HepG2 (cell line): Measurements from ENCODE around the gene DTD2. TPM values are rescaled to one million over a fixed set of nuclear protein-coding genes. Genes with fewer than 3 reads are reported as not detected.

Source experiments
- AKNA ChIP-seq: sonication (generic); formaldehyde crosslinking; IDR thresholded peaks from 2 replicates; pipeline ENCODE4 v1.4.0; 2020; ENCODE audit warnings: missing genetic modification reagents, borderline replicate concordance
- ARID4A ChIP-seq: sonication (generic); formaldehyde crosslinking; IDR thresholded peaks from 2 replicates; pipeline ENCODE4 v1.5.0; 2020; ENCODE audit warnings: mild to moderate bottlenecking, missing genetic modification reagents, borderline replicate concordance
- ATF6 ChIP-seq: sonication (generic); formaldehyde crosslinking; conservative IDR thresholded peaks from 2 replicates; pipeline ENCODE4 v1.4.0; 2020; ENCODE audit warnings: missing genetic modification reagents
- EP300 ChIP-seq, 3 experiments: sonication (generic) in 1 of 3; formaldehyde crosslinking in 1 of 3; IDR thresholded peaks; 2 replicates each; pipeline versions ENCODE4 v1.5.1 to v1.6.1; 2011 to 2020; ENCODE audit warnings: low read depth in 2 of 3, low read length in 2 of 3, borderline replicate concordance in 1 of 3, improper control_type of control experiment in 1 of 3, mild to moderate bottlenecking in 1 of 3, missing genetic modification reagents in 1 of 3, moderate library complexity in 1 of 3
- KIAA2018 ChIP-seq: sonication (generic); formaldehyde crosslinking; IDR thresholded peaks from 2 replicates; pipeline ENCODE4 v1.5.0; 2020; ENCODE audit warnings: mild to moderate bottlenecking, missing genetic modification reagents, borderline replicate concordance
- SNAPC2 ChIP-seq: sonication (generic); formaldehyde crosslinking; IDR thresholded peaks from 2 replicates; pipeline ENCODE4 v1.8.1; 2022; ENCODE audit warnings: mild to moderate bottlenecking, missing genetic modification reagents
- ZNF543 ChIP-seq: sonication (generic); formaldehyde crosslinking; IDR thresholded peaks from 2 replicates; pipeline ENCODE4 v1.4.0; 2020; ENCODE audit warnings: mild to moderate bottlenecking, missing genetic modification reagents
- ZNF614 ChIP-seq: IDR thresholded peaks from 2 replicates; pipeline ENCODE4 v1.6.1; 2018; ENCODE audit warnings: missing biosample characterization, missing genetic modification reagents, inconsistent platforms, borderline replicate concordance
- polyA plus RNA-seq, 8 experiments: library from polyadenylated mRNA; depleted of rRNA in 3 of 8; stranded (reverse) in 7 of 8; unstranded in 1 of 8; fragments of >200 nt; fragmentation: Illumina TruSeq in 4 of 8; extraction: Trizol in 4 of 8; gene quantifications; 2 replicates each; pipeline versions ENCODE4 v1.2.1 to v1.2.3, GENCODE V29; 2011 to 2016; ENCODE audit warnings: low read depth in 4 of 8, missing spikeins in 1 of 8, mixed read lengths in 1 of 8; ENCODE audit not compliant: insufficient read depth in 1 of 8
- total RNA-seq, 5 experiments: library from RNA; depleted of rRNA; stranded (reverse); fragments of >200 nt; fragmentation: Illumina TruSeq; extraction: Trizol; gene quantifications; 2 replicates each; pipeline ENCODE4 v1.2.3, GENCODE V29; 2016; ENCODE audit warnings: low read depth in 1 of 5

Gene DTD2
- total and polyA plus RNA-seq, 2 of the 13 experiments (the other 11 are each of a cell fraction or from before 2014, with no cell fraction given), result 22.3 to 49.8 TPM

GRCh38 chr14:31421200-31421599, 36.1 kb downstream of the DTD2 start (continued):
- TF ChIP-seq ARID4A (CRISPR knock-in tag) (no peak), ZNF543 (no peak), SNAPC2 (no peak), AKNA (CRISPR knock-in tag) (no peak), KIAA2018 (CRISPR knock-in tag) (no peak), ATF6 (no peak), EP300 (IDR thresholded peaks at IDR 0.05; ENCODE audit: low read depth in 2 of 2, low read length in 2 of 2) (no peak), EP300 (CRISPR knock-in tag; IDR thresholded peaks at IDR 0.05; ENCODE audit: borderline replicate concordance) (no peak), ZNF614 (CRISPR knock-in tag) (no peak)
